ENCODE results near the gene TSC2.

GRCh38 chr16:2115591-2115973, 67.8 kb downstream of the TSC2 start:
- no peak for TF ChIP-seq POLR2A (IDR thresholded peaks at IDR 0.05; ENCODE audit: low read depth, low read length)
- TF ChIP-seq POLR2AphosphoS5 (IDR thresholded peaks at IDR 0.05; ENCODE audit: low read depth, low read length), result no peak

Data from GM12892 (cell line).